Fibroblast of villous mesenchyme (primary cell): Measurements from ENCODE around the gene CRYBA1. TPM values are rescaled to one million over a fixed set of nuclear protein-coding genes. Genes with fewer than 3 reads are reported as not detected.

Experiments
- DNase-seq: peaks from one replicate; pipeline ENCODE4 v3.0.0-alpha.2; 2010; ENCODE audit warnings: low read depth
- H3K4me3 ChIP-seq: 2 replicates; pipeline ENCODE4 v1.5.1; 2011; ENCODE audit warnings: low read depth, mild to moderate bottlenecking, low read length
- total RNA-seq: library from RNA; depleted of rRNA; stranded (reverse); fragments of >200 nt; gene quantifications from 2 replicates; pipeline ENCODE4 v1.2.3, GENCODE V29; 2012
- TF ChIP-seq, protein P1 (sequence below): IDR thresholded peaks from 2 replicates; pipeline ENCODE4 v1.5.1; 2012; ENCODE audit warnings: low read depth, mild to moderate bottlenecking, low read length; ENCODE audit not compliant: insufficient read depth

Gene CRYBA1
- total RNA-seq, 1 donor = 0.43 TPM

DNA sequence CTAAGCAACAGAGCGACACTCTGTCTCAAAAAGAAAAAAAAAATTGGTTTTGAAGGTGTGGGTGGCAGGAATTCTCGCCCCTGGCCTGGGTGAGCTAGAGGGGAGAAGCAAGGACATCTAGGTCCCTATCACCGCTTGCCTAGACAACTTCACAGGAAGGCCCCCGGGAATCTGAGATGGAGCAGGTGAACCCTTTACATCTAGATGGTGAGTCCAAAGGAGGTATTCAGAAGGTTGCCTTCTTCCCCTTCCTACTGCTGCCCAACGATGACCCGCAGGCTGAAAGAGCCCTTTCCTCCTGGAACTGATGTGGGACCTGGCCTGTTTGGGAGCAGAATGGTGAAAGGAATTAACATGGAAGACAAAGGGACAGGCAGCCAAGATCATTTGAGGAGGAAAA is 1.3 kb upstream of the CRYBA1 start:
- TF ChIP-seq, protein P1, sequence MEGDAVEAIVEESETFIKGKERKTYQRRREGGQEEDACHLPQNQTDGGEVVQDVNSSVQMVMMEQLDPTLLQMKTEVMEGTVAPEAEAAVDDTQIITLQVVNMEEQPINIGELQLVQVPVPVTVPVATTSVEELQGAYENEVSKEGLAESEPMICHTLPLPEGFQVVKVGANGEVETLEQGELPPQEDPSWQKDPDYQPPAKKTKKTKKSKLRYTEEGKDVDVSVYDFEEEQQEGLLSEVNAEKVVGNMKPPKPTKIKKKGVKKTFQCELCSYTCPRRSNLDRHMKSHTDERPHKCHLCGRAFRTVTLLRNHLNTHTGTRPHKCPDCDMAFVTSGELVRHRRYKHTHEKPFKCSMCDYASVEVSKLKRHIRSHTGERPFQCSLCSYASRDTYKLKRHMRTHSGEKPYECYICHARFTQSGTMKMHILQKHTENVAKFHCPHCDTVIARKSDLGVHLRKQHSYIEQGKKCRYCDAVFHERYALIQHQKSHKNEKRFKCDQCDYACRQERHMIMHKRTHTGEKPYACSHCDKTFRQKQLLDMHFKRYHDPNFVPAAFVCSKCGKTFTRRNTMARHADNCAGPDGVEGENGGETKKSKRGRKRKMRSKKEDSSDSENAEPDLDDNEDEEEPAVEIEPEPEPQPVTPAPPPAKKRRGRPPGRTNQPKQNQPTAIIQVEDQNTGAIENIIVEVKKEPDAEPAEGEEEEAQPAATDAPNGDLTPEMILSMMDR = no peak
- no peak overlapping the region for H3K4me3 ChIP-seq
- DNase-seq = no peak

DNA sequence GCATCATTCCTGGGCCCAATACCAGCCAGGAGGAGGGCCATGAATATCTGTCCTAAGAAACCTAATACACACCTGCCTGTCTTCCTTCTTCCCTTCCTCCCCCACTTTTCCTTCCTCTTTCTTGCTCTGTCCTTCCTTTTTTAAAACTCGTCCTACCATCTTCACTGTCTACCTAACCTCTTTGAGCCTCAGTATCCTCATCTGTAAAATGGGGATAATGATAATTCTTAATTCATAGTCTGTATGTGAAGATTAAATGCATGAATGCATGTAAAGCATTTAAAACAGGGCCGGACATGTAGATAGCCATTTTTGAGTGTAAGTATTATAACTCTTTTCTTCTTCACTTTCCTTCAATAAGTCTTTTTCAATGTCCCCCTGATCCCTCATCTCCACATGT is 560 bp downstream of the CRYBA1 start:
- no peak overlapping the region for H3K4me3 ChIP-seq
- DNase-seq = no peak
- TF ChIP-seq, protein P1 = no peak

DNA sequence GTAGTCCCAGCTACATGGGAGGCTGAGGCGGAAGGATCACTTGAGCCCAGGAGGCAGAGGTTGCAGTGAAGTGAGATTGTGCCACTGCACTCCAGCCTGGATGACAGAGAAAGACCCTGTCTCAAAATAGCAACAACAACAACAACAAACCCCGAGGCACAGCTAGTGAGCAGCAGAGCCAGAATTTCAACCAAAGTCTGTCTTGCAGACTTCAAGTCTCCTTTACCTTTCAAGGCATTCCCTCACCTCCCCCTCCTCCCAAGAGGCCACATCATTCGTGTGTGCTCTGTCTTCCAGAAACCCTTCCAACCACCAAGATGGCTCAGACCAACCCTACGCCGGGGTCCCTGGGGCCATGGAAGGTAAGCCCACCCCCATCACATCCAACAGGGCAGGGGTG is 2.2 kb downstream of the CRYBA1 start:
- TF ChIP-seq, protein P1 = no peak
- no peak for DNase-seq
- no peak overlapping the region for H3K4me3 ChIP-seq

DNA sequence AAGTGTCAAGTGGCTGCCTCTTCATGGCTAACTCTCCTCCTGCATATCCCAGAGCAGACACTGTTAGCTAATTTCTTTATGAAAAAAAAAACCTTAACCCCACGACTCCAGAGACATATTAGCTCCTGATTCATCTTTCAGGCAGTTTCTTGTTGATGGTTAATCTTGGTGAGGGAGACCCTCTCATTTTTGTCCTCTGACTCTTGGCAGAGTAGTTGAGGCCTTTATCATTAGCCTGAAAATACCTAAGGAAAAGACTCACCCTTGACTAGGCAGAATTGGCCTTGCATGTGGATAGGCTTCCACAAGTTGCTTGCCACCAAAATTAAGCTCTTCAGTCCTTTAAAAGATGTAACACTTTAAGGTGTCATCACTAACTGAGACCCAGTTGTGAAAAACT is 4.0 kb downstream of the CRYBA1 start:
- no peak overlapping the region for H3K4me3 ChIP-seq
- DNase-seq = no peak
- TF ChIP-seq, protein P1 = no peak

DNA sequence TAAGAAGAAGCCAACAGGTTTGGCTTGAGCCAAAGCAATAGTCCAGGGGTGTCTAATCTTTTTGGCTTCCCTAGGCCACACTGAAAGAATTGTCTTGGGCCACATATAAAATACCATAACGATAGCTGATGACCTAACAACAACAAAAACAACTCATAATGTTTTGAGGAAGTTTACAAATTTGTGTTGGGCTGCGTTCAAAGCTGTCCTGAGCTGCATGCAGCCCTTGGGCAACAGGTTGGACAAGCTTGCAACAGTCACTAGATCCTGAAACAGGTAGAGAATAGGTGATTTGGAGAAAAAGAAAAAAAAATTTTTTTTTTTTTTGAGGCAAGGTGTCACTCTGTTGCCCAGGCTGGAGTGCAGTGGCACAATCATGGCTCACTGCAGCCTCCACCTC is 4.5 kb downstream of the CRYBA1 start:
- H3K4me3 ChIP-seq = no peak overlapping the region
- DNase-seq = no peak
- TF ChIP-seq, protein P1 = no peak

DNA sequence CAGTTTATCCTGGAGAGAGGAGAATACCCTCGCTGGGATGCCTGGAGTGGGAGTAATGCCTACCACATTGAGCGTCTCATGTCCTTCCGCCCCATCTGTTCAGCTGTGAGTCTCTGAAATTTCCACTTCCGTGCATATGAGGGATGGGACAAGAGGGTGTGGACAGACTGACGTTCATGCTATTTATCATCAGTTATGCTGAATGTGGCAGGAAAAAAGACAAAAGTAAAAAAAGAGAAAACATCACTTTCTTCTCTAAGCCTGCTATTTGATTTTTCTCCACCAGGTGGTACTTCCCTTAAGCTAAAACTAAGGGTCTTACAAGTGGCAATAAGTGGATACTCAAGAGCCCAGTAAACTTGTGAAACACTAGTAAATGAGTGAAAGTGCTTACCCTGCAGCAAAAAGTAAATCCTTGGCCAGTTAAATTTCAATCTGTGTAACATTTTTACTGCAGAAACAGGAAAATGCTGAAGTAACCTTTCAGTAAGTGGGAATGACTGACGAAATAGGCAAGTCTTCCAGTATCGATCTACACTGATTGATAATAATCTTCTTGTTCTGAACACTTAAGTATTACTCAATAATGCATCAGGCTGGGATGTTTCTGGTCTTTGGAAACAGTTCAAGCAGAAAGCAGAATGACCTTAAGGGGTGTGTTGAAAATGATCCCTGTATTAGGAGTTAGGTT is 5.6 kb downstream of the CRYBA1 start:
- DNase-seq = peak; percentile 76
- no peak overlapping the region for H3K4me3 ChIP-seq
- TF ChIP-seq, protein P1 = peak; percentile 59

DNA sequence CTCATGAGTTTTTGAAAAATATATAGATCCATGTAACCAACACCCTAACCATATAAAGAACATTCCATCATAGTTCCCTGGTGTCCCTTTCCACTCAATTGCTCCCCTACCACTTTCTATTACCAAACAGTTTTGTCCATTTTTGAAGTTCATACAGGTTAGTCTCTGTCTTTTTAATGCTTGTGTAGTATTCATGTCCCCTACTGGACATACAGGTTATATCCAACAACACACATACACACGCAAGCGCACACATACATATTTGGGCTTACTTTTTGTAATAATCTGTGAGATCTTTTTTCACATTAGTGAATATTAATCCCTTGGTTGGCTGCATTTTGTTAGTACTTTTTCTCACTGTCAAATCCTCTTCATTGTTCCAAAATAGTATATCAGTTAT is 6.4 kb downstream of the CRYBA1 start:
- TF ChIP-seq, protein P1 = no peak
- H3K4me3 ChIP-seq = no peak overlapping the region
- no peak for DNase-seq
